GOT3 (cell line): Measurements from ENCODE around the gene RCC1.
"Not testable (repeated sequence)": the region's sequence is repeated elsewhere in the genome, so short reads cannot be mapped to it uniquely, and the experiment has no call there.

Experiments used
- DNase-seq: peaks from one replicate; lab custom pipeline; 2025; ENCODE audit warnings: mixed read lengths; lab: John Stamatoyannopoulos, UW

Gene RCC1

DNA sequence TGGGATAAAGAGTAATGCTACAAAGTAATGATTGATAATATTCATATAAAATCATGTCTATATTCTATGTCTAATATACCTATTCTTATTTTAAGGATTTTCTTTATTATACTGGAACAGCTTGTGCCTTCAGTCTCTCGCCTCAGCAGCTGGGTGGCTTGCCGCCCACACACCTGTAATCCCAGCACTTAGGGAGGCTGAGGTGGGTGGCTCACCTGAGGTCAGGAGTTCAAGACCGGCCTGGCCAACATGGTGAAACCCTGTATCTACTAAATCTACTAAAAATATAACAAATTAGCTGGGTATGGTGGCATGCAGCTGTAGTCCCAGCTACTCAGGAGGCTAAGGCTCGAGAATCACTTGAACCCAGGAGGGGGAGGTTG, 39.4 kb downstream of the RCC1 start:
- DNase-seq: no peak

- no peak for DNase-seq
Observed at GRCh38 chr1:28548318-28548717, 42.5 kb downstream of the RCC1 start.

GRCh38 chr1:28551381-28551780, 45.5 kb downstream of the RCC1 start:
- DNase-seq: no peak

GRCh38 chr1:28552758-28553663, 47.2 kb downstream of the RCC1 start, which contains the start of gene TRNAU1AP:
TRNAU1AP (plus strand) TSS chr1:28553085; CDS start chr1:28553111, 26 bp downstream.
- DNase-seq: peak; percentile 86

DNA sequence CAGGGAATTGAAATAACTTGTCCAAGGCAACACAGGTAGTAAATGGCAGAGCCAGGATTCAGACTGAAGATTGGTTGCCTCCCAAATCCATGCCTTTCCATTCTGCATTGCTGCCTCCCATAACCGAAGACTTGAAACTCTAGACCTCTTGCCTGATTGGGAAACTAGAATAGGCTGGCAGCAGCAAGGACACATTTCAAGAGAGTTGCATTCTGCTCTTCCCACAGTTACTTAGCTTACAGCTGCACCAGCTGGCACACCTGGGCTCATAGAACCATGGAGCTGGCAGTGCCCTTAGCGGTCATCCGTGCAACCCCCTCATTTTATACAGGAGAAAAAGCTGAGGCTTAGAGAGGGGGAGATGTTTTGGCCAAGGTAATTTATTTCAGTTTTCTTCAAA, 55.0 kb downstream of the RCC1 start:
- no peak for DNase-seq

- DNase-seq: no peak
Observed at GRCh38 chr1:28564310-28564709, 58.5 kb downstream of the RCC1 start.

DNA sequence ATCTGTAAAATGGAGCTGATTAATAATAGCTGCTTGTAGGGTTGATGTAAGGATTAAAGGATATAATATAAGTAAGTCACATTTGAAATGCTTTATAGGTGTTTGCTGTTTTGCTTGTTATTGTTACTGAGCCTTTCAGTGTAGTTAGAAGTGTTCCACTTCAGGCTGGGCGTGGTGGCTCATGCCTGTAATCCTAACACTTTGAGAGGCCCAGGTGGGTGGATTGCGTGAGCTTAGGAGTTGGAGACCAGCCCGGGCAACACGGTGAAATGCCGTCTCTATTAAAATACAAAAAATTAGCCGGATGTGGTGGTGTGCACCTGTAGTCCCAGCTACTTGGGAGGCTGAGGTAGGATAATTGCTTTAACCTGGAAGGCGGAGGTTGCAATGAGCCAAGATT, 59.2 kb downstream of the RCC1 start:
- DNase-seq: no peak

- DNase-seq: no peak
Observed at GRCh38 chr1:28565726-28566125, 59.9 kb downstream of the RCC1 start.

DNA sequence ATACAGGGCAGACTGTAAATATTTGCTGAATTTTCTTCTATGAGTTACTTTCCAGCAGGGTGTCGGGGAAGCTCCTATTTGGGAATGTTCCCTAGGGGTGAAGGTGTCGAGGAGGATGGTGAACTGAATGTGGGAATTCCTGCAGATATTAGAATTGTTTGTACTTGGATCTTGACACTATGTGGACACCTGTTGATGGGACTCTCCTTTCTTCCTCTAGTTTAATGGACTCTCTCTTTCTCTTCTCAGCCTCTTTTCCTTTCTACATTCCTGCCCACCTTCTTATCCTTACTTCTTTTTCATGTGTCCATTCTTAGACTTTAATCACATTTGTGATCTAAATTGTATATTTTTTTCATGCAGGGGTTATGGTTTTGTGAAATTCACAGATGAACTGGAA, 61.1 kb downstream of the RCC1 start:
- DNase-seq: no peak

GRCh38 chr1:28571911-28572310, 66.1 kb downstream of the RCC1 start:
- DNase-seq: no peak

DNA sequence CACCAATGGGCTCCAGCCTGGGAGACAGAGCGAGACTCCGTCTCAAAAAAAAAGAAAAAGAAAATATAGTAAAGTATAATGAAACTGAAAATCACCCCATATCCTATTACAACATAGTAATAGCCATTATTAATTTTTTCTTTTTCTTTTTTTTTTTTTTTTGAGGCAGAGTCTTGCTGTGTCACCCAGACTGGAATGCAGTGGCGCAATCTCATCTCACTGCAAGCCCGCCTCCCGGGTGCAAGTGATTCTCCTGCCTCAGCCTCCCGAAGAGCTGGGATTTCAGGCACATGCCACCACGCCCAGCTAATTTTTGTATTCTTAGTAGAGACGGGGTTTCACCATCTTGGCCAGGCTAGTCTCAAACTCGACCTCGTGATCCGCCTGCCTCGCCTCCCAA, 67.0 kb downstream of the RCC1 start:
- DNase-seq: not testable (repeated sequence)

GRCh38 chr1:28573564-28573963, 67.7 kb downstream of the RCC1 start:
- DNase-seq: no peak

GRCh38 chr1:28577052-28577678, 71.3 kb downstream of the RCC1 start:
- no peak for DNase-seq

DNA sequence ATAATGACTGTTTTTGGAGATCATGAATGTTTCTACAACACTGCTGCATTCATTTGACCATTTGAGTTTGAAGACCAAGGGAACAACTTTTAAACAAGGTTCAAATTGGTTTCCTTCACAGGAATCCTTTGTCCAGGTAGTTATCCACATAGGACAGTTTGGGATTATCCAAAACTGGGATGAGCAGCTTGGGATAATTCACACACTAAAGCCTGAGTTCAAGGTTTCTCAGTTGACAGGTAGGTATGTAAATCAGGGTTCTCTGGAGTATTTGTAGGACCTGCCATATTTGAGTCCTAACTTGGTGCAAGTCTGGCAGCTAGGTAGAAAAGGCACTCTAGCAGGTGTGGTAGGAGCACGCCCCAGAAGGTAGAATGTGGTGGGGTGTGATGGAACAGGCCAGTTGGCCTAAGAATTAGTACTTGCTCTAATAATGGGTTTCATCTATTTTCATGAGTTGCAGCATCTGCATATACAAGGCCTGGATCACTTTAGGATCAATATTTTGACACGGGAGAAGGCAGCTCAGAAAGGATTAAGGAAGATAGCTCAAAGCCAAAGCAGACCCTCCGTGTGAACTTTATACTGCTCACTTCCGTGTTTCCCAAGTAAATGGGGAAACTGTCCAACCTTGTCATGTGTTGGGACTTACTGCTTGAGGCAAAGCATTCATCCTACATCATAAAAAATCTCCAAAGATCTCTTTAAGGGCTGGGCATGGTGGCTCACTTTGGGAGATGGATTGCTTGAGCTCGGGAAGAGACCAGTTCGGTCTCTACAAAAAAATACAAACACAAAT, 72.1 kb downstream of the RCC1 start:
- DNase-seq: no peak

GRCh38 chr1:28578696-28579218, 72.9 kb downstream of the RCC1 start:
- no peak for DNase-seq

DNA sequence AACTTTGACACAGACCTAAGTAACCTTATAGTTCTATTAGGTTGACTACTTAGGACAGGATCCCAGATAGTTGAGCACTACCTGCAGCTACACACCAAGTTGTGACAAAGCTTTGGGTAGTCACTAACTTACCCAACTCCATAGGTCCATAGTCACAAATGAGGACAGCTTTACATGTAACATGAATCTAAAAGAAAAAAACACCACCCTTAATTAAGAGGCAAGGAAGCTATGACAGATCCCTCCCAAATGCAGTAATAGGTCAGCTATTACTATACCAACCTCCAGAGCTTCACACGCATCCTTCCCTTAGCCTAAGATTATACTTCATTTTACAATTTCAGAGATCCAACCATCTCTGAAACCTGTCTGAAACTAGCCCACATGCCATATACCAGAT, 73.6 kb downstream of the RCC1 start:
- DNase-seq: no peak

- no peak for DNase-seq
Observed at GRCh38 chr1:28580722-28581530, 75.1 kb downstream of the RCC1 start.

GRCh38 chr1:28581531-28582247, 75.8 kb downstream of the RCC1 start:
- DNase-seq: peak; percentile 89

- DNase-seq: no peak
Observed at GRCh38 chr1:28582248-28582615, 76.4 kb downstream of the RCC1 start.

DNA sequence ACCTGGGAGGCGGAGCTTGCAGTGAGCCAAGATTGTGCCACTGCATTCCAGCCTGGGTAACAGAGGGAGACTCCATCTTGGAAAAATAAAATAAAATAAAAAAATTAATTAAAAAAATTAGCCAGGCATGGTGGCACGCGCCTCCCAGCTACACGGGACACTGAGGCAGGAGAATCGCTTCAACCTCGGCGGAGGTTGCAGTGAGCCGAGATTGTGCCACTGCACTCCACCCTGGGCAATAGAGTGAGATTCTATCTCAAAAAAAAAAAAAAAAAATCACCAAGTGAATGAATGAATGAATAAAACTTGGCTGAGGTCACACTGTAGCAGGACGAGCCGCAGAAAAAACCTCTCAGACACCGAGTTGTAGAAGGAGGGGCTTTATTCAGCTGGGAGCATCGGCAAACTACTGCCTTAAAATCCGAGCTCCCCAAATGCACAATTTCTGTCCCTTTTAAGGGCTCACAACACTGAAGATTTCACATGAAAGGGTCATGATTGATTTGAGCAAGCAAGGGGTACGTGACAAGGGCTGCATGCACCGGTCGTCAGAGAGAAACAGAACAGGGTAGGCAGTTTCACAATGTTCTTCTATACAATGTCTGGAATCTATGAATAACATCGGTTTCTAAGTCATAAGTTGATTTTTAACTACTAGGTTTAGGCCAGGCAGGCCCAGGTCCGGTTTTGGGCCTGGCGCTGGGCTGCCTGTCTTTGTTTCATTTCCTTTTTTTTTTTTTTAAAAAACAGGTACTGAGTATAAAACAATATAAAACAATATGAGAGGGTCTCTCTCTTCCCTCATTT, 80.9 kb downstream of the RCC1 start:
- not testable (repeated sequence) for DNase-seq
